Liver (tissue), 9 donors: ENCODE results near the gene MEN1. TPM values are rescaled to one million over a fixed set of nuclear protein-coding genes. Genes with fewer than 3 reads are reported as not detected.
A peak's percentile ranks its signal among the peaks of the same experiment; 100 is the strongest.

Experiments used
- DNase-seq: peaks from one replicate; pipeline ENCODE4 v3.0.0-alpha.2; 2017; ENCODE audit warnings: low spot score
- H3K27ac ChIP-seq, 2 donors: one replicate each; pipeline ENCODE4 v1.7.0; 2013; ENCODE audit warnings: inconsistent platforms in 2 of 2, low read length in 2 of 2, control low read depth in 1 of 2, low read depth in 1 of 2, mild to moderate bottlenecking in 1 of 2
- H3K27me3 ChIP-seq, 4 donors: one replicate each; pipeline versions ENCODE4 v1.6.1 to v1.7.0; 2013; ENCODE audit warnings: low read length in 3 of 4, inconsistent platforms in 1 of 4, mild to moderate bottlenecking in 1 of 4, moderate library complexity in 1 of 4; ENCODE audit not compliant: control insufficient read depth in 4 of 4, insufficient read depth in 4 of 4
- H3K36me3 ChIP-seq, 4 donors: one replicate each; pipeline versions ENCODE4 v1.6.1 to v1.7.0; 2013; ENCODE audit warnings: low read length in 3 of 4, mild to moderate bottlenecking in 3 of 4, low read depth in 1 of 4, moderate library complexity in 1 of 4; ENCODE audit not compliant: control insufficient read depth in 4 of 4, insufficient read depth in 3 of 4
- H3K4me1 ChIP-seq, 4 donors: one replicate each; pipeline versions ENCODE4 v1.6.1 to v1.7.0; 2013; ENCODE audit warnings: low read length in 3 of 4, mild to moderate bottlenecking in 3 of 4, moderate library complexity in 1 of 4; ENCODE audit not compliant: control insufficient read depth in 4 of 4, insufficient read depth in 4 of 4
- H3K4me3 ChIP-seq, 3 donors: one replicate each; pipeline versions ENCODE4 v1.6.1 to v1.7.0; 2013; ENCODE audit warnings: low read length in 3 of 3, control low read depth in 1 of 3, low read depth in 1 of 3, mild to moderate bottlenecking in 1 of 3
- H3K9ac ChIP-seq, 2 donors: one replicate each; pipeline ENCODE4 v1.7.0; 2013; ENCODE audit warnings: low read length in 2 of 2, mild to moderate bottlenecking in 2 of 2, moderate library complexity in 2 of 2, control low read depth in 1 of 2, low read depth in 1 of 2
- H3K9me3 ChIP-seq, 4 donors: one replicate each; pipeline versions ENCODE4 v1.6.1 to v1.7.0; 2013; ENCODE audit warnings: low read length in 3 of 4; ENCODE audit not compliant: control insufficient read depth in 4 of 4
- ATF3 ChIP-seq: IDR thresholded peaks from 2 replicates; pipeline ENCODE4 v1.6.1; 2016; ENCODE audit warnings: antibody characterized with exemption
- EGR1 ChIP-seq, 2 donors: IDR thresholded peaks; 2 replicates each; pipeline ENCODE4 v1.6.1; 2016 to 2018; ENCODE audit warnings: antibody characterized with exemption in 2 of 2, low read depth in 2 of 2
- FOXA1 ChIP-seq: IDR thresholded peaks from 2 replicates; pipeline ENCODE4 v1.6.1; 2016; ENCODE audit warnings: antibody characterized with exemption
- FOXA2 ChIP-seq: IDR thresholded peaks from 2 replicates; pipeline ENCODE4 v1.6.1; 2016; ENCODE audit warnings: antibody characterized with exemption
- GABPA ChIP-seq, 2 donors: IDR thresholded peaks in 1 of 2; conservative IDR thresholded peaks in 1 of 2; 2 replicates each; pipeline ENCODE4 v1.6.1; 2016; ENCODE audit warnings: antibody characterized with exemption in 2 of 2, mild to moderate bottlenecking in 1 of 2, moderate library complexity in 1 of 2
- HNF4A ChIP-seq, 2 donors: conservative IDR thresholded peaks; 2 replicates each; pipeline ENCODE4 v1.6.1; 2016; ENCODE audit warnings: antibody characterized with exemption in 2 of 2, mild to moderate bottlenecking in 2 of 2
- HNF4G ChIP-seq: IDR thresholded peaks from 2 replicates; pipeline ENCODE4 v1.6.1; 2016; ENCODE audit warnings: antibody characterized with exemption
- JUND ChIP-seq, 2 donors: IDR thresholded peaks; 2 replicates each; pipeline ENCODE4 v1.6.1; 2016; ENCODE audit warnings: antibody characterized with exemption in 2 of 2
- NR2F2 ChIP-seq: IDR thresholded peaks from 2 replicates; pipeline ENCODE4 v1.6.1; 2016; ENCODE audit warnings: antibody characterized with exemption
- RAD21 ChIP-seq, 2 donors: IDR thresholded peaks; 2 replicates each; pipeline ENCODE4 v1.6.1; 2016; ENCODE audit warnings: antibody characterized with exemption in 2 of 2, mild to moderate bottlenecking in 2 of 2
- REST ChIP-seq: IDR thresholded peaks from 2 replicates; pipeline ENCODE4 v1.6.1; 2016; ENCODE audit warnings: antibody characterized with exemption, mild to moderate bottlenecking
- RXRA ChIP-seq, 2 donors: IDR thresholded peaks; 2 replicates each; pipeline ENCODE4 v1.6.1; 2017 to 2018; ENCODE audit warnings: antibody characterized with exemption in 2 of 2, mild to moderate bottlenecking in 1 of 2
- SP1 ChIP-seq: IDR thresholded peaks from 2 replicates; pipeline ENCODE4 v1.6.1; 2018; ENCODE audit warnings: antibody characterized with exemption, mild to moderate bottlenecking
- TAF1 ChIP-seq: conservative IDR thresholded peaks from 2 replicates; pipeline ENCODE4 v1.6.1; 2016; ENCODE audit warnings: antibody characterized with exemption, mild to moderate bottlenecking
- YY1 ChIP-seq: IDR thresholded peaks from 2 replicates; pipeline ENCODE4 v1.6.1; 2016; ENCODE audit warnings: antibody characterized with exemption, mild to moderate bottlenecking
- WGBS: extraction: QIAGEN DNeasy Blood & Tissue Kit; methylation state at CpG from one replicate; pipeline ENCODE4 v1.1.7; 2013; 5-methylcytosine and 5-hydroxymethylcytosine counted together
- polyA plus RNA-seq, 2 donors: library from polyadenylated mRNA; stranded (reverse) in 1 of 2; unstranded in 1 of 2; fragments of 200-250 nt in 1 of 2; fragments of >200 nt in 1 of 2; fragmentation: Nextera tagmentation in 1 of 2; extraction: Ambion mirVana in 1 of 2; gene quantifications; one replicate each; pipeline versions ENCODE4 v1.2.1 to v1.2.3, GENCODE V29; 2013 to 2015
- total RNA-seq, 2 donors: library from RNA; depleted of rRNA; stranded (reverse); fragments of >200 nt; gene quantifications; one replicate each; pipeline ENCODE4 v1.2.3, GENCODE V29; 2014
- TF ChIP-seq, protein P1 (sequence below): IDR thresholded peaks from 2 replicates; pipeline ENCODE4 v1.6.1; 2016; ENCODE audit warnings: antibody characterized with exemption
- TF ChIP-seq, protein P2 (sequence below): fragments of 150-350 bp; IDR thresholded peaks from 2 replicates; pipeline ENCODE4 v1.5.1; 2017; ENCODE audit warnings: improper control_type of control experiment, low read depth, low read length; ENCODE audit not compliant: missing input control
- TF ChIP-seq, protein P3 (sequence below): IDR thresholded peaks from 2 replicates; pipeline ENCODE4 v1.6.1; 2016; ENCODE audit warnings: antibody characterized with exemption
- donor health status: healthy.
- donor health status: healthy.
- donor health status: healthy.
- donor health status: healthy.
- donor health status: healthy.

MEN1 gene
- total and polyA plus RNA-seq, 4 donors = 9.0 to 15.1 (median 13.4) TPM

- peak within 1 kb of the TSS; percentile 60 to 82 for H3K27ac ChIP-seq
- DNase-seq = peak; percentile 89
- H3K4me1 ChIP-seq = peaks cover 3 to 18% (median 10%) of the 10 kb centered on the region in 4 donors
- peak within 1 kb of the TSS; percentile 42 to 67 (median 65) for H3K4me3 ChIP-seq
- H3K9me3 ChIP-seq = no peaks in the 10 kb centered on the region
- H3K36me3 ChIP-seq = peaks cover 6 to 25% (median 7%) of the 10 kb centered on the region in 4 donors
- peak within 1 kb of the TSS in 1 of 2 donors; percentile 58 for H3K9ac ChIP-seq
- H3K27me3 ChIP-seq = no peaks in the 10 kb centered on the region
- WGBS = under 1% methylated on average over 58 of the region's 58 CpGs
- TF ChIP-seq RAD21 (IDR thresholded peaks at IDR 0.05) (no peak), RXRA (IDR thresholded peaks at IDR 0.05) (no peak), NR2F2 (peak; percentile 29), TAF1 (no peak), FOXA2 (no peak), GABPA (IDR thresholded peaks at IDR 0.05 in 1 of 2, conservative IDR thresholded peaks at IDR 0.05 in 1 of 2) (peak in 1 of 2 donors; percentile 25), HNF4A (conservative IDR thresholded peaks at IDR 0.05) (no peak), JUND (IDR thresholded peaks at IDR 0.05) (no peak), SP1 (peak; percentile 35), HNF4G (no peak), REST (no peak), EGR1 (IDR thresholded peaks at IDR 0.05; ENCODE audit: low read depth in 2 of 2) (no peak), YY1 (peak; percentile 25), ATF3 (no peak), FOXA1 (no peak)
- TF ChIP-seq, protein P1, sequence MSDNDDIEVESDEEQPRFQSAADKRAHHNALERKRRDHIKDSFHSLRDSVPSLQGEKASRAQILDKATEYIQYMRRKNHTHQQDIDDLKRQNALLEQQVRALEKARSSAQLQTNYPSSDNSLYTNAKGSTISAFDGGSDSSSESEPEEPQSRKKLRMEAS = no peak
- TF ChIP-seq, protein P2, sequence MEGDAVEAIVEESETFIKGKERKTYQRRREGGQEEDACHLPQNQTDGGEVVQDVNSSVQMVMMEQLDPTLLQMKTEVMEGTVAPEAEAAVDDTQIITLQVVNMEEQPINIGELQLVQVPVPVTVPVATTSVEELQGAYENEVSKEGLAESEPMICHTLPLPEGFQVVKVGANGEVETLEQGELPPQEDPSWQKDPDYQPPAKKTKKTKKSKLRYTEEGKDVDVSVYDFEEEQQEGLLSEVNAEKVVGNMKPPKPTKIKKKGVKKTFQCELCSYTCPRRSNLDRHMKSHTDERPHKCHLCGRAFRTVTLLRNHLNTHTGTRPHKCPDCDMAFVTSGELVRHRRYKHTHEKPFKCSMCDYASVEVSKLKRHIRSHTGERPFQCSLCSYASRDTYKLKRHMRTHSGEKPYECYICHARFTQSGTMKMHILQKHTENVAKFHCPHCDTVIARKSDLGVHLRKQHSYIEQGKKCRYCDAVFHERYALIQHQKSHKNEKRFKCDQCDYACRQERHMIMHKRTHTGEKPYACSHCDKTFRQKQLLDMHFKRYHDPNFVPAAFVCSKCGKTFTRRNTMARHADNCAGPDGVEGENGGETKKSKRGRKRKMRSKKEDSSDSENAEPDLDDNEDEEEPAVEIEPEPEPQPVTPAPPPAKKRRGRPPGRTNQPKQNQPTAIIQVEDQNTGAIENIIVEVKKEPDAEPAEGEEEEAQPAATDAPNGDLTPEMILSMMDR = peak; percentile 4
- TF ChIP-seq, protein P3, sequence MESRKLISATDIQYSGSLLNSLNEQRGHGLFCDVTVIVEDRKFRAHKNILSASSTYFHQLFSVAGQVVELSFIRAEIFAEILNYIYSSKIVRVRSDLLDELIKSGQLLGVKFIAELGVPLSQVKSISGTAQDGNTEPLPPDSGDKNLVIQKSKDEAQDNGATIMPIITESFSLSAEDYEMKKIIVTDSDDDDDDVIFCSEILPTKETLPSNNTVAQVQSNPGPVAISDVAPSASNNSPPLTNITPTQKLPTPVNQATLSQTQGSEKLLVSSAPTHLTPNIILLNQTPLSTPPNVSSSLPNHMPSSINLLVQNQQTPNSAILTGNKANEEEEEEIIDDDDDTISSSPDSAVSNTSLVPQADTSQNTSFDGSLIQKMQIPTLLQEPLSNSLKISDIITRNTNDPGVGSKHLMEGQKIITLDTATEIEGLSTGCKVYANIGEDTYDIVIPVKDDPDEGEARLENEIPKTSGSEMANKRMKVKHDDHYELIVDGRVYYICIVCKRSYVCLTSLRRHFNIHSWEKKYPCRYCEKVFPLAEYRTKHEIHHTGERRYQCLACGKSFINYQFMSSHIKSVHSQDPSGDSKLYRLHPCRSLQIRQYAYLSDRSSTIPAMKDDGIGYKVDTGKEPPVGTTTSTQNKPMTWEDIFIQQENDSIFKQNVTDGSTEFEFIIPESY = no peak
Measured at GRCh38 chr11:64803158-64803845, 7.0 kb downstream of the MEN1 start, which contains the start of gene MAP4K2. Gene MAP4K2 (minus strand): TSS chr11:64803214. CDS start chr11:64803149, 65 bp downstream.
